HG03442 (cell line): ENCODE measurements around the gene TNF.
"Not testable (repeated sequence)": the region's sequence is repeated elsewhere in the genome, so short reads cannot be mapped to it uniquely, and the experiment has no call there.

Source experiments
- ATAC-seq: cut with Tn5 transposase; IDR thresholded peaks from one replicate; pipeline ENCODE4 v1.9.1; 2021; ENCODE audit warnings: mild to moderate bottlenecking, moderate library complexity; ENCODE audit not compliant: unreplicated experiment

The TNF gene

DNA sequence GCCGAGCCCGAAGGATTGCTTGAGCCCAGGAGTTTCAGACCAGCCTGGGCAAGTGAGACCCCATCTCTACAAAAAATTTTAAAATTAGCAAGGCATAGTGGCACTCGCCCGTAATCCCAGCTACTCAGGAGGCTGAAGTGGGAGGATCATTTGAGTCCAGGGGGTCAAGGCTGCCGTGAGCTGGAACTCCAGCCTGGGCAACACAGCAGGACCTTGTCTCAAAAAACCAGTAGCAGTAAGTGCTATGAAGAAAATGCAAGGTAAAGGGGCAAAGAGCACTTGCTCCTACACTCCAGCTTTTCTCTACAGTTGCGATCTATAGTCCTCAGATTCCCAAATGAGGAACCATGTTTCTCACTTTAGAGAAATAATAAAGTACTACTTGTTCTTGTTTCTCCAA, 31.7 kb upstream of the TNF start:
- ATAC-seq: no peak

DNA sequence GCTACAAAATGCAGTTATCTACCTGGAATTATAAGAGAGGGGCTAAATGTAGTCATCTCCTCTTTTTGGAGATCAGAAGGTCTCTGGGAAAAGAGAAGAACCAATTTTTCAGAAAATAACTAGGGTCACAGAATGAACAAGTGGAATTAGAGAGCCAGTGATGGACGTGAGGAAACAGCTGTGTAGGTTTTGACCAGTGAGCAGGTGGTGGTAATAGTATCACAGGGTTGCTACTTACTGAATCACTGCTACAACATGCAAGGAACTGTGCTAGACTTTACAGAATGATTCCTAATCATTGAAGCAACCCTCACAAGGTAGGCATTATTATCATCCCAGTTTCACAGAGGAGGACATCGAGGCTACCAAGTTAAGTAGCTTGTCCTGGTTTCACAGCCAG, 30.7 kb upstream of the TNF start:
- ATAC-seq: no peak

DNA sequence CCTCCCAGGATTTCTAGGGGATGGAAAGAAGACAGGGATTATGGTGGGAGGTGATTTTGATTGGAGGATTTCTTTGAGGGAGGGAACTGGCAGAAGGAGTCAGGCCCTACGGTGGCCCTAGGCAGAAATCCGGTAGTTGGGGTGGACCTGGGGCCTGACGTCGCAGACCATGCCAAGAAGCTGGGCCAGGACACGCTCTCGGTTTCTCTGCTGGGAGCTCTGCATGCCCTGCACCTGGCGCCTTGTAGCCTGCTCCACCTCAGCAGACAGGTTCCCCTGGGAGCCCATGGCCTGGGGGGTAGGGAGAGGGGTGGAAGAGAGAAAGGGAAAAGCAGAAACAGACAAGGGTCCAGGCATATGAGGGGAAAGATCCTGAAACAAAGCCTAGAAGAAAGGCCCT, 30.1 kb upstream of the TNF start:
- ATAC-seq: no peak

DNA sequence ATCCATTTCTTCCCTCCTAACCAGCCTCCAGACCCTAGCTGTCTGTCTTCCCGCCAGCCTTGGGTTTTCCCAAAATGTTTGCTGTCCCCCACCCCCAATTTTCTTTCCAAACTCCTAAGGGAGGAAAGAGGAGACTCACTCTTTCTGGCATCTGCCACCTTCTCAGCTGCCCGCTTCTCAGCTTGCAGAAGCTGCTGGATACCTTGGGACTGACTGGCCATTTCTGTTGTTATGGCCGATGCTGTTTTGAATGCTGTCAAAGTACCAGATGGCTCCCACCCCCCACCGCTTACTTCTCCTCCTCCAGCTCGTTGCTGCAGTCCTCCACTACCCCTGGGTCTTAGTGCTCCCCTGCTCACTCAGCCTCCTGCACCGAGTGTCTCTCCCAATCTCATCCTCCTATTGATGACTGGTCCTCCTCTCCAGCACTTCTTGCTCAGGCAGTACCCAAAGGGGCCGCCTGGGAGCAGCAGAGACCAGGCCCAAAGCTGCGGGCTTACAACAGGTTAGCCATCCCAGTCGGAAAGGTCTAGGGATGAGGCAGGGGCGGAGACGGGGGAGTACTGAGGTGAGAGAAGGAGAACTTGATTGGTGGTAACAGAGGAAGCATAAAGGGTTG, 28.9 kb upstream of the TNF start, which contains the start of gene ATP6V1G2:
TSS of gene ATP6V1G2 (minus strand) at position 270 of the 619 bp plus-strand sequence. CDS start at position 221, 49 bp downstream.
- peak; percentile 34 for ATAC-seq

DNA sequence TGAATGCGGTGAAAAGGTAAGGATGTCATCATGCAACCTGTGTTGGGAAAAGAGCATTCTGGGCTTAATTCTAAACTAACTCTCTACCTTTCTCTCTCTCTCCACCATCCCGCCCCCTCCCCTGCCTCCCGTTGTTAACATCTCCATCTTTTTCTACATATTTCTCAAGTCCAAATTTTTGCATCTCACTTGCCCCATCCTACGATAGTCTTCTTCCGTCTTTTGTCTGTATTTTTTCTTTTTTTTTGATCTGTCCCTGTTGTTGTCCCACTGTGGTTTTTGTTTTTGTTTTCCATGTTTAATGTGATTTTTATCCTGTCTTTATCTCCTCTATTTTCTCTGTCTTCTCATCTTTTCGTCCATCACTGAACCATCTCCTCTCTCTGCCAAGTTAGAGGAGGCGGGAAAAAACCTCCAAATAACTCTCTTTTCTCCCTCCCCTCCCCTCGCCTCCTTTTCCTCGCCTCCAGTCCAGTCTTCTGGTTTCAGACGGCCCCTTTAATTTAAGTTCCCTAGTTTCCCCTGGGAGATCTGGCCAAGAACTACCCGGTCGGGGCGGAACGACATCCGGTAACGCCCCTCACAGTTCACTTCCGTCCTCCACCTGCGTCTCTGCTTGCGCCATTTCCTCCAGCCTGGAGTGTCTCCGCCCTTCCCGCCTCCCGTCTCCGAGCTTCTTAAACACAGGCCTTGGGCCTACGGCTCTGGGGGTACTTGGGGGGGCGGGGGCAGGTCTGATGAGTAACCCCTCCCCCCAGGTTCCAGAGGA, 28.2 kb upstream of the TNF start, which contains the start of gene NFKBIL1:
TSS of gene NFKBIL1 (plus strand) at position 651 of the 769 bp plus-strand sequence. CDS start at position 738, 87 bp downstream.
- peak; percentile 67 for ATAC-seq

DNA sequence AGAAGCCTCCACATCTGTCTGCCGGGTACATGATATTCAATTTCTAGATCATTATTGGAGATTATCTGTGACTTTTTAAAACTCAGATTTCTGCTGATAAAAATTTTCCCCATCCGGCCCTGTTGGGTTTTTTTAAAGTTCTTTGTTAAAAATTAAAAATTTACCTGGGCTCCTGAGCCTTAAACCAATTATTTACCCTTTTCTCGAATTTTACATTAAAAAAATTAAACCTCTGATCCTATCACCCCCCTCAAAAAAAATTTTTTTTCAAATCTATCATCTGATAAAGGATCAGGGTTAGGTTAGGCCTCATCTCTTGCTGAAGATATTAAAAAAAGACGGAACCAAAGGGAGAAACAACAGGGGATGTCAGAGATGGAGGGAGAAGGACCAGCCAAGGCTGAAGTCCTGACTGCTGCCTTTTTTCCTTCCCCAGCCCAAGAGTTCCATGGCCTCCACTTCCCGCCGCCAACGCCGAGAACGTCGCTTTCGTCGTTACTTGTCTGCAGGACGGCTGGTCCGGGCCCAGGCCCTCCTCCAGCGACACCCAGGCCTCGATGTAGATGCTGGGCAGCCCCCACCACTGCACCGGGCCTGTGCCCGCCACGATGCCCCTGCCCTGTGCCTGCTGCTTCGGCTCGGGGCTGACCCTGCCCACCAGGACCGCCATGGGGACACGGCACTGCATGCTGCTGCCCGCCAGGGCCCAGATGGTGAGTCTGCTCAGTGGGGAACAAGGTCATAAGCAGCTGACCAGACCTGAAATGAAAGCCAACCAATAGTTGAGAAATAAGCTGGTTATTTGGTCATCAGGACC, 27.4 kb upstream of the TNF start:
- no peak for ATAC-seq

DNA sequence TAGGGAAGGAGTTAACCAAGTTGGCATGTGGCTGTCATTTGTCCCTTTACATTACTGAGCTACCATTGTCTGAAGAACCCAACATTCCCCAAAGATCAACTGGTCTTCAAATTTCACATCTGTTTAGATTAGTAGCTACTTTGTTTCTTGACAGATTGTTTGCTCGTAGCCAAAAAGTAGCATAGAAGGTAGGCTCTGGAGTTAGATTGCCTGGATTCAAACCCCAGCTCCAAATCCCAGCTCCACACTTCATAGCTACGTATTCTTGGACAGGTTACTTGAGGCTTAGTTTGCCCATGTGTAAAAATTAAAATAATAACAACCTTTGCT, 26.9 kb upstream of the TNF start:
- no peak for ATAC-seq

DNA sequence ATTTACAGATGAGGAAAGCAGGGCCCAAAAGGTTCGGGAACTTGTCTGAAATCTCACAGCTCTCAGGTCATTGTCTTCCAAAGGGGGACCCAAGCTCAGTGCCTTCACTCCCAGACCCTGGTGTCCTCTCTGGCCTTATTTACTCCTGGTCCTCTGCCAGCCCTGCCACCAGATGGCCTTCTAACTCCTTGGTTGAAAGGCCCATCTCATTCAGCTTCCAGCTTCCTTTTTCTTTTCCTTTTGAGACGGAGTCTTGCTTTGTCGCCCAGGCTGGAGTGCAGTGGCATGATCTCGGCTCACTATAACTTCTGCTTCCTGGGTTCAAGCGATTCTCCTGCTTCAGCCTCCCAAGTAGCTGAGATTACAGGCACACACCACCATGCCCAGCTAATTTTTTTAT, 24.0 kb upstream of the TNF start:
- not testable (repeated sequence) for ATAC-seq

DNA sequence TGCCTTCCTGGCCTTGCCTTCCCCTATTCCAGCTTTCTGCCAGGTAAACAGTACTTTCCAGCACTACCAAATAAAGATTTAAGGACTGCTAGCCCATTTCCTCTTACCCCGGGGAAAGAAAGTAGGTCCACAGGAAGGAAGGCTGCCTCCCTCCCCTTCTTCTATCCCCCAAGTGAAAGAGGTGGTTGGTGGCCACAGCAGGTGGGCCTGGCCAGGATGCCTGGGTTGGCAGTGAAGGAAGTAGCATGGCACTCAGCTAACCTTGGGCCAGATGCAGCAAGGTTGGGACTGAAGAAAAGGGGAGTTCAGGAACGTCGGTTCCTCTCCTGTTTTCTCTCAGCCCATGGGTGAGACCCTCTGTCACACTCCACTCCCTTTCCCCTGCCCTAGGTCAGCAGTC, 19.1 kb upstream of the TNF start:
- no peak for ATAC-seq

DNA sequence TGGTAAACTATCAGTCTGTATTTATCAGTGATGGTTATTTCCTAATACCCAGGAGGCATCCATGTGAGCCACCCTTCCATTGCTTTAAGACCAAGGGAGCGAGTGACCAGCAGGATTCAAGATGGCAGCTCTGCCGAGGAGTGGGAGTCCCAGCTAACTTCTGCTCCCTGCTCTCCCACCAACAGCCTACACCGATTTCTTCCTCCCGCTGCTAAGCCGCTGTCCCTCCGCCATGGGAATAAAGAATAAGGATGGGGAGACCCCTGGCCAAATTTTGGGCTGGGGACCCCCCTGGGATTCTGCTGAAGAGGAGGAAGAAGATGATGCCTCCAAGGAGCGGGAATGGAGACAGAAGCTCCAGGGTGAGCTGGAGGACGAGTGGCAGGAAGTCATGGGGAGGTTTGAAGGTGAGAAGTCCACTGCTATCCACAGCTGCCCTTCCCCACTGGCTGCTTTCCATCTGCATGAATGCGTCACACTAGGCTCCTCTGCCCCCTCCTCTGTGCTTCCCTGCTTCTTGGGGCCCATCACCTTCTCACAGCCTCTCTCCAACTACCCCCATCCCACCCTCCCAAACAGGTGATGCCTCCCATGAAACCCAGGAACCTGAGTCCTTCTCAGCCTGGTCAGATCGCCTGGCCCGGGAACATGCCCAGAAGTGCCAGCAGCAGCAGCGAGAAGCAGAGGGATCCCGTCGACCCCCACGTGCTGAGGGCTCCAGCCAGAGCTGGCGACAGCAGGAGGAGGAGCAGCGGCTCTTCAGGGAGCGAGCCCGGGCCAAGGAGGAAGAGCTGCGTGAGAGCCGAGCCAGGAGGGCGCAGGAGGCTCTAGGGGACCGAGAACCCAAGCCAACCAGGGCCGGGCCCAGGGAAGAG, 17.7 kb upstream of the TNF start:
- ATAC-seq: no peak

DNA sequence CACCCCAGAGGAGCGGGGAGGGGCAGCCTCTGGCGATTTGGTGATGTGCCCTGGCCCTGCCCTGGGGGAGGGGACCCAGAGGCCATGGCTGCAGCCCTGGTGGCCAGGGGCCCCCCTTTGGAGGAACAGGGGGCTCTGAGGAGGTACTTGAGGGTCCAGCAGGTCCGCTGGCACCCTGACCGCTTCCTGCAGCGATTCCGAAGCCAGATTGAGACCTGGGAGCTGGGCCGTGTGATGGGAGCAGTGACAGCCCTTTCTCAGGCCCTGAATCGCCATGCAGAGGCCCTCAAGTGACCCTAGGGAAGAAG, 17.1 kb upstream of the TNF start:
- ATAC-seq: no peak

DNA sequence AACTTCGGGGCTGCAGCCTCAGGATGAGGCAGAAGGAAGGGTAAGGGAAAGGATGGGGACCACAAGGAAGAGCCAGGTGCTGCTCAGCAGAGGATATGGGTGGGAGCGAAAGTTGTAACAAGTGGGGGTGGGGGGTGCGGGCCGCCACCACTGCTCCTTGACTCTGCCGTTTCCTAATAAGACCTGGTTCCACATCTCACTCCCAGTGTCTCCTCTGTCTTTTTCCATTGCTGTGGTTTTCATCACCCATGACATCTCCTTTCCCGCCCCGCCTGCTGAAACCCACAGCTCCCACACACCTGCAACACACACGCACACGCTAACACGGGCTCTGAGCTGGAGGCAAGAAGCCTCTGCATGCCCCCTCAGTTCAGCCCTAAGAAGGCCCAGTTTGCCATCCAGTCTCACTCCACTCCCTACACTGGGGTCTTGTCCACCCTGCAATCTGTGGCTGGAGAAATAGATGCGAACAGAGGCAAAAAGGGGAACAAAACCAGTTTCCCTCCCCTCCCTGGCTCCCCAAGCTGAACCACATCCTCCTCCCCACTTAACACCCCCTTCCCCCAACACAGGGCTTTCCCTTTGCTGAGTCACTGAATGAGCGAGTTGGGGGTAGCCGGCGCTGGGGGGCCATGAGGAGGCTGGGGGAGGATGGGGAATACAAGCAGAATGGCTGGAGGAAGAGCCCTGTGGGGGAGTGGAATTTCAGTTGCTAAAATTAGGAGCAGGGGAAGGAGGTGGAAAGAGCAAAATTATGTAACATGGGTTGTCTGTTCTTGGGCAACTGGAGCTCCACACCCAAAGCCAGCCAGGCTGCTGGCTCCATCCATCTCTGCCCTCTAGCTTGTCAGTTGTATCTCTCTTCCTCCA, 16.5 kb upstream of the TNF start:
- no peak for ATAC-seq

DNA sequence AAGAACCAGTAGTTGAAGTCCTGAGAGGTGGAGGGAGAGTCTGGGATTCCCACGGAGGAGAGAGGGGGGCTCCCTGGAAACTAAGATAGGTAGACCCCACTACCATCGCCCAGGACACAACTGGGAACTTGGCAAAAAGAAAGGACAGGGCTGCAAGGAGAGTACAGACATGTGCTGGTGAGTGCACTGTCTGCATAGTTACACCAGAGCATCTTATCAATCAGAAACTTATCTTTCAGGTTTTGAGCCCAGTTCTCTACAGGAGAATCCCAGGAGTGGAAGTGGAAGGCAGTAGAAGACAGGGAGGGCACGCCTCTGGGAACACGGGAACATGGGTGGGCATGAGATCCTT, 15.8 kb upstream of the TNF start:
- no peak for ATAC-seq

DNA sequence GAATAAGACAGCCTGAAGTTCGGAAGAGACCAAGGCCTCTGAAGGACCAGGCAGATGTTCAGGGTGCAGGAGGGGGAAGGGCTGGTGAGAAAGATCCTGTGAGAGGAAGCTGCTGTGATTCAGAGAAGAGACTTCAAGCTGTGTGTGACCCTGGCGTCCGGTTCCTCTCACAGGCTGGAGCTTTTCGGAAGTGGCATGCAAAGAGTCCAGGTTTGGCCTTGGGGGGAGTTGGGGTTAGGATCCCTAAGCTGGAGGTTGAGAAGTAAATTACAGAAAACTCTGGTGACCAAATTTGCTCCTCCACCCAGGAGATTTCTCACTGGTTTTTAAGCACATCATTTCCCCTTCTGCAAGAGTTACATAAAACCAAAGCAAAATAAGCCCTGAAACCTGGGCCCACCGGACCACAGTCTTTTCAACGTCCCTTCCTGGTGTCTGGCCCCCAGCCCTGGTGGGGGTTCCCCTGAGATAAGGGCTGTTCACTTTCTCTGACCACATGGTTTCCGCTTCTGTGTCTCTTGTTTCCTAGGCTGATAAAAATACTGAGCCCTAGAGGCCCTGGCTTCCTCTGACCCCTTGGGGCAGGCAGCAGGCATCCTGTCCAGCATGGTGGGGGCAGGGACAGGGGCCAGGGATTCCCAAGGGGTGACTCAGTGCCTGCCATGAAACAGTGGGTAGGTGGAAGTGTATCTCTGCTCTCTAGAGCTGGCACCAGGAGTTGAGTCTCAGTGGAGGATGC, 15.2 kb upstream of the TNF start:
- ATAC-seq: peak; percentile 50

DNA sequence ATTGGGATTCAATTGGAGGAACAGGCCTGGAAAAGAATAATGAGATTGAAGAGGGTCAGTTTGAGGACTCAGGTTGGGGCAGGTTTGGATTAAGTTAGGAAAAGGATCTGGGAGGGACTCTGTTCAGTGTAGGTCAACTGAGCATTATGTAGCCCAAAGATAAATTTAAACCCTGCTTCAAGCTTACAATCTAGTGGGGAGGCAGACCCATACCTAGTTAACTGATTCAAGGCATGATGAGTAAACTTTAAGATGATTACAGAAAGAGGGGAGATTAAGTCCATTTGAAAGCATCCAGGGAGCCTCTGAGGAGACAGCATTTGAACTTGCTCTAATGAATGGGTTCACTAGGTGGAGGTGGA, 14.7 kb upstream of the TNF start:
- no peak for ATAC-seq

DNA sequence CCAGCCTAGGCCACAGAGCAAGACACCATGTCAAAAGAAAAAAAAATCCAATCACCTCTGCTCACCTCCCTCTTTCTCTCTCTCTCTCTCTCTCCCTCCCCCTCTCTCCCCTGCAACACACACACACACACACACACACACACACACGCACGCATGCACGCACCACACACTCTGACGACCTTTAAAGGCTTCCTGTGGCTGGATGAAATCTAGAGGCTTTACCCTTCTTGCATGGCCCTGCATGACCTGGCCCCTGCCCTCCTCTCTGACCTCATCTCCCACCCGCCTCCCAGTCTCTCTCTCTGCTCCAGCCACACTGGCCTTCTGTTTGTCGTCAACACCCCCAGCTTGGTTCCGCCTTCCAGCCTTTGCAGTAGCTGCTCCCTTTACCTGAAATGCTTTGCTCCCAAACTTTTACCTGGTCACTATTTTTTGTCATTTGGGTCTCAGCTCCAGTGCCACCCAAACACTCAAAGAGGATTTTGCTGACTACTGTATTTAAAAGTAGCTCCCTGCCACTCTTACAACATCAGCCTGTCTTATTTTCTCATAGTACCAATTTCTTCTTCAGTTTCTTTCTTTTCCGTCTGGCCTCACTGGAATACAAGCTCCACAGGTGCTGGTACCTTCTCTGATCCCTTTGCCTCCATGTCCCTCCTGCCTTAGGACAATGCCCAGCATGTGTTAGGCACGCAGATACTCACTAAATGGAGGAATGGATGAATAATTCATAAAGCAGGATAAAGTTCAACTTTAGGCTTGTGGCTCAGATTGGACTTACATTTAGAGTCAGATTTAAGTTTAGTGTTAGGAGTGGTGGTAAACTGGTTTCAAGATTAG, 7.6 kb upstream of the TNF start:
- ATAC-seq: no peak

DNA sequence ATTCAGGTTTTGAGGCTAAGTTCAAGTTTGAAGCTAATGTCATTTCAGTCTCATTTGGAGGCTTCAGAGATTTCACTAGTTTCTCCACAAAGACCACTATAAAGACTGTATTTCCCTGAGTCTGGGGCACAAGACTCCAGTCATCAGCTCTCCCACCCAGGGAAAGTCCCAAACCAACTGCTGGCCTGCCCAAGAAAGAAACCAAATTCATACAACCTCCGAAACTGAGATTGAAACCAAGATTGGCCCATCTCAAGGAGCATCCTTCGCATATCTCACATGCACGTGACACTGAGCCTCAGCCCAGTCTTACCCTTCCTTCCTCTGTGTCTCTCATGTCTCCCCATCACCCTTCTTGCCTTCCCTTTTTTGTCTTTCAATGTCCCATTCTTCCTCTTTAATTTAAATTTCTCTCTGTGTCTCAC, 6.8 kb upstream of the TNF start:
- peak; percentile 70 for ATAC-seq

DNA sequence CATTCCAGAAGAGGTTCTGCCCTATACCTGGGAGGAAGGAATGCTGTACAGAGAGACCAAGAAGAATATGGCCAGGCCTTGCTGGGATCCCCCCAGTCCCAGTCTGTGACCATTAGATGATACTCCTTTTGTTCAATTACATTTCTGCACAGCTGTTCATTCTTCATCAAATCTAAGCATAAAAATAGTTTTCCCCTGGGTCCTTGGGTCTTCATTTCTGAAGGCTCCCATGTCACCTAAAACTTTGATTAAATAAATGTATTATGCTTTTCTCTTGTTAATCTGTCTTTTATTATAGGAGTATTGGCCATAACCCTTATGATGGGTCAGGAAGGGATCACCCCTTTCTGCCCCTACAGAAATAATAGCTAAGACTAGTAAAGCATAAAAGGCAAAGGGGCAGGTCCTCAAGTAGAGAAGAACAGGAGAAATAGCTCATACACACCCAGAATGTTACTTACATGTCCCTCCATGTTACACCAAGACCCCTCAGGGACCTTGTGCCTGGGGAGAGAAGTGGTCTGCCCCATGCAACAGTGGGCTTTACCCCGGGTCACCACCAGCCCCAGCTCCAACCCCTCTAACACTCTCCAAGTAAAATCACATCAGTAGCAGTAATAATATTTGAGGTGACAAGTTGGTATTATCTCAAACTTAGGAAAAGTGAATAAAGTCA, 5.4 kb upstream of the TNF start:
- no peak for ATAC-seq
